Upper lobe of left lung (tissue), 4 donors: ENCODE data around the gene SULF2.

ENCODE experiments used
- POLR2A ChIP-seq, 4 donors: fragments of 450-650 bp; IDR thresholded peaks; one replicate each; pipeline ENCODE4 v1.5.1; 2016 to 2017; ENCODE audit warnings: antibody characterized with exemption in 4 of 4, mild to moderate bottlenecking in 2 of 4
- POLR2AphosphoS5 ChIP-seq, 2 donors: sonication (generic); formaldehyde crosslinking; IDR thresholded peaks; one replicate each; pipeline ENCODE4 v1.5.1; 2017; ENCODE audit warnings: antibody characterized with exemption in 2 of 2
- TF ChIP-seq, protein P1 (sequence below), 6 experiments: fragments of 450-650 bp in 4 of 6; fragments of 200-600 bp in 2 of 6; sonication (generic) in 2 of 6; IDR thresholded peaks; one replicate each; pipeline ENCODE4 v1.5.1; 2016 to 2019; ENCODE audit warnings: antibody characterized with exemption in 6 of 6

DNA sequence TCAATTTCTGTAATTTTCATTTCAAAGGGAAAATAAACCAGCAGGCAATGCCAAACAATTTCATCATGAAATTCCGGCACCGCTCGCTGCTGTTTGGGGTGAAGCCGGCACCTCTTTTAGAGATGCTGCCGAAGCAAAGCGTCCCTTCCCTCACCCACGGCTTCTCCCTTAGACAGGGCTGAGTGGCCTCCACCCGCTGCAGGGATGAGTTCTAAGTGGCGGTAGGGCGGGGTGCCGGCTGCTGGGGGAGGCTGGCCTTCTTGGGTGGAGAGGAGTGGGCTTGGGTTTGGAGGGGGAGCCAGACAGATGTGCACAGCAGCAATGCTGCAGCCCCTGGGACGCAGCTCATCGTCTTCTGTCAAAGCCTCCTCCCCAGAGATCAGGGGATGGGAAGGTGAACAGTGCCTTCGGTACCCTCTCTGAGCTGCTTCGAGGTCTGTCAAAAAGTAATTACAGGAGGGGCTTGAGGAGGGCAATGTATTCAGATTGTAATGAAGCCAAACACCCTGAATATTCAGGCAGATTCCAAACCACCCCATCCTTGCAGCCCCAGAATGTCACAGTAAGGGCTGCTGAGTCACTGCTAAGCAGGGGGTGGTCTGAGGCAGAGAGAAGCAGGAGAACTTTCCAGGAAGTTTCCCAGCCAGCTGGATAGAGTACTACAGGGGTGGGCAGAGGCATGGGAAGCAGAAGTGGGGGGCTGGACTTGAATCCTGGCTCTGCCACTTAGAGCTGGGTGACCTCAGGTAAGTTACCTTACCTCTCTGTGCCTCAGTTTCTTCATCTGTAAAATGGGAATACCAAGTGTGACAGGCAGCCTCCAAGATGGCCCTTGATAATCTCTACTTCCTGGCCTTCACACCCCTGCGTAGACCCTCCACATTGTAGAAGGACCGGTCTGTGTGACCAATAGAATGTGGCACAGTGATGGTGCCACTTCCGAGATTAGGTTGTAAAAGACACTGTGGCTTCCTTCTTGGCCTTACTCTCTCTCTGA lies 96.6 kb downstream of the SULF2 start:
- TF ChIP-seq POLR2A (IDR thresholded peaks at IDR 0.05) (no peak), POLR2AphosphoS5 (IDR thresholded peaks at IDR 0.05) (no peak)
- TF ChIP-seq, protein P1, sequence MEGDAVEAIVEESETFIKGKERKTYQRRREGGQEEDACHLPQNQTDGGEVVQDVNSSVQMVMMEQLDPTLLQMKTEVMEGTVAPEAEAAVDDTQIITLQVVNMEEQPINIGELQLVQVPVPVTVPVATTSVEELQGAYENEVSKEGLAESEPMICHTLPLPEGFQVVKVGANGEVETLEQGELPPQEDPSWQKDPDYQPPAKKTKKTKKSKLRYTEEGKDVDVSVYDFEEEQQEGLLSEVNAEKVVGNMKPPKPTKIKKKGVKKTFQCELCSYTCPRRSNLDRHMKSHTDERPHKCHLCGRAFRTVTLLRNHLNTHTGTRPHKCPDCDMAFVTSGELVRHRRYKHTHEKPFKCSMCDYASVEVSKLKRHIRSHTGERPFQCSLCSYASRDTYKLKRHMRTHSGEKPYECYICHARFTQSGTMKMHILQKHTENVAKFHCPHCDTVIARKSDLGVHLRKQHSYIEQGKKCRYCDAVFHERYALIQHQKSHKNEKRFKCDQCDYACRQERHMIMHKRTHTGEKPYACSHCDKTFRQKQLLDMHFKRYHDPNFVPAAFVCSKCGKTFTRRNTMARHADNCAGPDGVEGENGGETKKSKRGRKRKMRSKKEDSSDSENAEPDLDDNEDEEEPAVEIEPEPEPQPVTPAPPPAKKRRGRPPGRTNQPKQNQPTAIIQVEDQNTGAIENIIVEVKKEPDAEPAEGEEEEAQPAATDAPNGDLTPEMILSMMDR (IDR thresholded peaks at IDR 0.05), result no peak
